Mesendoderm (in vitro differentiated cells): ENCODE measurements around the gene PKHD1.
"Not testable (repeated sequence)": the region's sequence is repeated elsewhere in the genome, so short reads cannot be mapped to it uniquely, and the experiment has no call there.

ENCODE experiments used
- DNase-seq: peaks from one replicate; pipeline ENCODE4 v3.0.0; 2013
- H2AK5ac ChIP-seq: 2 replicates; pipeline ENCODE4 v1.6.1; 2013; ENCODE audit warnings: low read length, inconsistent platforms
- H2BK120ac ChIP-seq: 2 replicates; pipeline ENCODE4 v1.6.1; 2013; ENCODE audit warnings: low read depth, mild to moderate bottlenecking, low read length, moderate library complexity, mixed read lengths
- H2BK15ac ChIP-seq: replicated peaks from 2 replicates; pipeline ENCODE4 v1.6.1; 2013; ENCODE audit warnings: low read depth, mild to moderate bottlenecking, moderate library complexity
- H2BK5ac ChIP-seq: 2 replicates; pipeline ENCODE4 v1.6.1; 2013; ENCODE audit warnings: low read length, inconsistent platforms
- H3K18ac ChIP-seq: 2 replicates; pipeline ENCODE4 v1.6.1; 2013; ENCODE audit warnings: mild to moderate bottlenecking, low read length, mixed read lengths
- H3K23ac ChIP-seq: one replicate; pipeline ENCODE4 v1.6.1; 2013; ENCODE audit warnings: low read length
- H3K27ac ChIP-seq: 2 replicates; pipeline ENCODE4 v1.5.1; 2013; ENCODE audit warnings: low read depth, mild to moderate bottlenecking, inconsistent platforms, low read length, moderate library complexity
- H3K27me3 ChIP-seq: 2 replicates; pipeline ENCODE4 v1.6.1; 2013; ENCODE audit warnings: low read length, control low read depth, mild to moderate bottlenecking, inconsistent platforms; ENCODE audit not compliant: insufficient read depth, poor library complexity
- H3K36me3 ChIP-seq: 2 replicates; pipeline ENCODE4 v1.6.1; 2013; ENCODE audit warnings: low read length, inconsistent platforms; ENCODE audit not compliant: control insufficient read depth, insufficient read depth
- H3K4ac ChIP-seq: one replicate; pipeline ENCODE4 v1.6.1; 2013; ENCODE audit warnings: low read depth, mild to moderate bottlenecking, low read length, moderate library complexity
- H3K4me1 ChIP-seq: 2 replicates; pipeline ENCODE4 v1.6.1; 2013; ENCODE audit warnings: low read depth, low read length, inconsistent platforms; ENCODE audit not compliant: control insufficient read depth
- H3K4me2 ChIP-seq: 2 replicates; pipeline ENCODE4 v1.6.1; 2013; ENCODE audit warnings: low read length
- H3K4me3 ChIP-seq: 2 replicates; pipeline ENCODE4 v1.5.1; 2013; ENCODE audit warnings: mild to moderate bottlenecking, low read length
- H3K56ac ChIP-seq: one replicate; pipeline ENCODE4 v1.6.1; 2013; ENCODE audit warnings: low read length
- H3K79me1 ChIP-seq: 2 replicates; pipeline ENCODE4 v1.6.1; 2013; ENCODE audit warnings: low read length, inconsistent platforms
- H3K79me2 ChIP-seq: 2 replicates; pipeline ENCODE4 v1.6.1; 2013; ENCODE audit warnings: mild to moderate bottlenecking, low read length; ENCODE audit not compliant: control insufficient read depth, insufficient read depth
- H3K9ac ChIP-seq: 2 replicates; pipeline ENCODE4 v1.6.1; 2013; ENCODE audit warnings: low read length, inconsistent platforms
- H4K5ac ChIP-seq: one replicate; pipeline ENCODE4 v1.6.1; 2013; ENCODE audit warnings: low read length
- H4K8ac ChIP-seq: one replicate; pipeline ENCODE4 v1.6.1; 2013; ENCODE audit warnings: low read depth, mild to moderate bottlenecking, control low read depth, low read length, moderate library complexity
- WGBS: extraction: QIAGEN DNeasy Blood & Tissue Kit; methylation state at CpG from one replicate; pipeline ENCODE4 v1.1.7; 2013; ENCODE audit warnings: low lambda C conversion rate, missing lambda C conversion rate; ENCODE audit not compliant: insufficient coverage; ENCODE audit errors: extremely low coverage; 5-methylcytosine and 5-hydroxymethylcytosine counted together

The PKHD1 gene

GRCh38 chr6:51918347-51918746 lies 169.1 kb downstream of the PKHD1 start:
- not testable (repeated sequence) for H3K36me3 ChIP-seq, H3K23ac ChIP-seq, H3K79me1 ChIP-seq, H3K9ac ChIP-seq, H2BK15ac ChIP-seq, DNase-seq, H3K27ac ChIP-seq, H4K5ac ChIP-seq, H3K4ac ChIP-seq, H4K8ac ChIP-seq, H3K27me3 ChIP-seq, H2BK5ac ChIP-seq, H3K79me2 ChIP-seq, H3K4me1 ChIP-seq, H3K56ac ChIP-seq, H2BK120ac ChIP-seq, H3K4me2 ChIP-seq, H3K4me3 ChIP-seq, H3K18ac ChIP-seq, H2AK5ac ChIP-seq
- no CpG with 5 or more reads among the region's 2 CpGs for WGBS

GRCh38 chr6:51915098-51915497 lies 172.3 kb downstream of the PKHD1 start:
- Histone ChIP-seq H3K4me3 (no peak overlapping the region), H2BK120ac (no peak overlapping the region), H4K5ac (no peak overlapping the region), H3K36me3 (no peaks in the 10 kb centered on the region), H3K27ac (no peak overlapping the region), H3K4me1 (no peaks in the 10 kb centered on the region), H3K9ac (no peak overlapping the region), H3K27me3 (no peaks in the 10 kb centered on the region), H3K79me1 (no peaks in the 10 kb centered on the region), H2BK5ac (no peak overlapping the region), H2AK5ac (no peak overlapping the region), H4K8ac (no peak overlapping the region), H3K79me2 (no peaks in the 10 kb centered on the region), H3K18ac (no peak overlapping the region), H3K4ac (no peak overlapping the region), H3K56ac (no peak overlapping the region), H2BK15ac (no peak overlapping the region), H3K4me2 (no peak overlapping the region), H3K23ac (no peak overlapping the region)
- no peak for DNase-seq
- WGBS = no CpG with 5 or more reads among the region's 1 CpG

- no CpG with 5 or more reads among the region's 2 CpGs for WGBS
- Histone ChIP-seq H3K79me1 (no peaks in the 10 kb centered on the region), H3K56ac (no peak overlapping the region), H2AK5ac (no peak overlapping the region), H4K8ac (no peak overlapping the region), H2BK5ac (no peak overlapping the region), H2BK120ac (no peak overlapping the region), H3K36me3 (no peaks in the 10 kb centered on the region), H3K4ac (no peak overlapping the region), H3K79me2 (no peaks in the 10 kb centered on the region), H3K27me3 (no peaks in the 10 kb centered on the region), H3K4me3 (no peak overlapping the region), H4K5ac (no peak overlapping the region), H3K4me1 (no peaks in the 10 kb centered on the region), H3K18ac (no peak overlapping the region), H3K4me2 (no peak overlapping the region), H3K9ac (no peak overlapping the region), H2BK15ac (no peak overlapping the region), H3K27ac (no peak overlapping the region), H3K23ac (no peak overlapping the region)
- DNase-seq = no peak
Observed at GRCh38 chr6:51913265-51913664, 174.1 kb downstream of the PKHD1 start.

DNA sequence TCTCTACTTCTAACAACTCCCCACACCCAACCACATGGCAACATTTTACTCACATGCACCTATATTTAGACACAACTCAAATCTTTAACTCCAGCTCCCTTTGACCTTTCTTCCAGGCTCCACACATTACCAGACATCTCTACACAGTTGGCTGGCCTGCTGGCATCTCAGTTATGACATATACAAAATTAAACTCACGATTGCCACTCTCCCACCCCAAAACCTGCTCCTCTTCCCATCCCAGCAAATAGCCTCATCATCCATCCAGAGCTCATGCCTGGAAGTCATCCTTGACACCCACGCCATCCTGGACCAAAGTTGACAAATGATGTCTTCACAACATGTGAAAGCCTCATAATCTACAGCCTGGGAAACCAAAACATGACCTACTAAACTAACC lies 176.6 kb downstream of the PKHD1 start:
- H4K5ac ChIP-seq = no peak overlapping the region
- no peak overlapping the region for H3K9ac ChIP-seq
- H3K36me3 ChIP-seq = no peaks in the 10 kb centered on the region
- H3K4ac ChIP-seq = no peak overlapping the region
- no peaks in the 10 kb centered on the region for H3K79me2 ChIP-seq
- no peaks in the 10 kb centered on the region for H3K27me3 ChIP-seq
- no peak overlapping the region for H4K8ac ChIP-seq
- no peak overlapping the region for H2BK15ac ChIP-seq
- no peak overlapping the region for H3K56ac ChIP-seq
- no peak overlapping the region for H3K4me2 ChIP-seq
- H3K4me3 ChIP-seq = no peak overlapping the region
- H2BK5ac ChIP-seq = no peak overlapping the region
- no peaks in the 10 kb centered on the region for H3K4me1 ChIP-seq
- H3K23ac ChIP-seq = no peak overlapping the region
- H3K18ac ChIP-seq = no peak overlapping the region
- WGBS = no CpG with 5 or more reads among the region's 2 CpGs
- no peak for DNase-seq
- no peak overlapping the region for H2BK120ac ChIP-seq
- no peak overlapping the region for H3K27ac ChIP-seq
- no peak overlapping the region for H2AK5ac ChIP-seq
- no peaks in the 10 kb centered on the region for H3K79me1 ChIP-seq

DNA sequence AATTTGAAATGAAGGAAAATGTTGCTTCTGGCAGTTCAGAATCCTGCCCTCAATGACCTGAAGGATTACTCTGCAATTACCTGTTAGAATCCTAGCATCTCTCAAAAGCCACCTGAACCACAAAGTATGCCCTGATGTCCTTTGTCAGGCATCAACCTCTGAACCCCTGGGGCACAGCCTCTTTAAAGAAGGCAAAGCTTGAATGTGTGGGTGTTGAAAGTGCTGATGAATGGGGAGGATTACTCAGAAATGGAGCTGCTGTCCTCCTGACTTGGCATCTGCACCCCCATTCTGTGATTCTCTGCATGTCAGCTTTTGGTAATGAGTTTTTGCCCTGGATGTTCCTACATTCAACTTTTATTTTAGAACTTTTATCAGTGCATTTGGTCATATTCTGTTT lies 179.2 kb downstream of the PKHD1 start:
- no peaks in the 10 kb centered on the region for H3K79me1 ChIP-seq
- no peak overlapping the region for H3K23ac ChIP-seq
- no peak overlapping the region for H3K27ac ChIP-seq

More for the DNA sequence above, 179.2 kb downstream of the PKHD1 start:
- H2BK15ac ChIP-seq = no peak overlapping the region
- H3K4me2 ChIP-seq = no peak overlapping the region
- no peak overlapping the region for H2AK5ac ChIP-seq
- no peak overlapping the region for H3K4ac ChIP-seq
- no peak overlapping the region for H4K5ac ChIP-seq
- H2BK120ac ChIP-seq = no peak overlapping the region
- H3K18ac ChIP-seq = no peak overlapping the region
- no peaks in the 10 kb centered on the region for H3K27me3 ChIP-seq
- H3K4me3 ChIP-seq = no peak overlapping the region
- no peak overlapping the region for H3K56ac ChIP-seq
- no peaks in the 10 kb centered on the region for H3K4me1 ChIP-seq
- DNase-seq = no peak
- no peak overlapping the region for H3K9ac ChIP-seq
- H4K8ac ChIP-seq = no peak overlapping the region
- H2BK5ac ChIP-seq = no peak overlapping the region
- no peaks in the 10 kb centered on the region for H3K79me2 ChIP-seq
- no peaks in the 10 kb centered on the region for H3K36me3 ChIP-seq
